Tibial artery (tissue), 4 donors: ENCODE results near the gene GAPVD1.

Source experiments
- DNase-seq, 2 donors: peaks; one replicate each; pipeline ENCODE4 v3.0.0-alpha.2; 2019
- H3K27ac ChIP-seq, 2 donors: fragments of 200-600 bp; sonication (generic) in 1 of 2; 1 replicate in 1 of 2; 2 replicates in 1 of 2; pipeline ENCODE4 v1.5.1; 2018 to 2019; ENCODE audit warnings: mild to moderate bottlenecking in 1 of 2
- H3K27me3 ChIP-seq, 2 donors: fragments of 200-600 bp; sonication (generic) in 1 of 2; one replicate each; pipeline versions ENCODE4 v1.5.1 to v1.6.0; 2016 to 2019
- H3K36me3 ChIP-seq, 3 donors: fragments of 200-600 bp; sonication (generic) in 2 of 3; one replicate each; pipeline ENCODE4 v1.5.1; 2016 to 2019; ENCODE audit warnings: mild to moderate bottlenecking in 2 of 3
- H3K4me1 ChIP-seq, 4 donors: fragments of 200-600 bp; sonication (generic) in 2 of 4; 1 replicate in 3 of 4; 2 replicates in 1 of 4; pipeline ENCODE4 v1.5.1; 2016 to 2019
- H3K4me3 ChIP-seq, 2 donors: fragments of 200-600 bp; sonication (generic) in 1 of 2; 1 replicate in 1 of 2; 2 replicates in 1 of 2; pipeline ENCODE4 v1.5.1; 2018 to 2019; ENCODE audit warnings: mild to moderate bottlenecking in 2 of 2
- H3K9me3 ChIP-seq, 3 donors: fragments of 200-600 bp; sonication (generic) in 1 of 3; one replicate each; pipeline ENCODE4 v1.5.1; 2016 to 2019
- CTCF ChIP-seq, 2 experiments: fragments of 200-600 bp in 1 of 2; fragments of 450-650 bp in 1 of 2; IDR thresholded peaks; one replicate each; pipeline ENCODE4 v1.5.1; 2017 to 2019; ENCODE audit warnings: antibody characterized with exemption in 2 of 2, mild to moderate bottlenecking in 1 of 2, moderate library complexity in 1 of 2
- intact Hi-C: fragments of 100-400 bp; cut with DNase I; formaldehyde crosslinking; loops from one replicate; pipeline ENCODE4 v1.15.0; 2023; ENCODE audit warnings: low total_unique reads

The GAPVD1 gene

GRCh38 chr9:125356032-125356431 lies 94.4 kb downstream of the GAPVD1 start:
- no peaks in the 10 kb centered on the region for H3K27me3 ChIP-seq
- DNase-seq, result no peak
- H3K4me3 ChIP-seq, result no peak overlapping the region
- no peaks in the 10 kb centered on the region for H3K4me1 ChIP-seq
- H3K36me3 ChIP-seq, result peaks cover 84 to 100% (median 98%) of the 10 kb centered on the region in 3 donors
- H3K9me3 ChIP-seq, result no peaks in the 10 kb centered on the region
- H3K27ac ChIP-seq, result no peak overlapping the region
- TF ChIP-seq CTCF (IDR thresholded peaks at IDR 0.05), result no peak
- intact Hi-C loops, result no loop called here

GRCh38 chr9:125359011-125359410 lies 97.4 kb downstream of the GAPVD1 start:
- DNase-seq, result no peak
- H3K4me3 ChIP-seq, result no peak overlapping the region
- no peak for TF ChIP-seq CTCF (IDR thresholded peaks at IDR 0.05)
- H3K4me1 ChIP-seq, result no peaks in the 10 kb centered on the region
- H3K27ac ChIP-seq, result no peak overlapping the region
- peaks cover 92 to 99% (median 98%) of the 10 kb centered on the region in 3 donors for H3K36me3 ChIP-seq
- no peaks in the 10 kb centered on the region for H3K27me3 ChIP-seq
- intact Hi-C loops, result no loop called here
- H3K9me3 ChIP-seq, result no peaks in the 10 kb centered on the region

- Histone ChIP-seq H3K9me3 (no peaks in the 10 kb centered on the region), H3K4me3 (no peak overlapping the region), H3K27ac (no peak overlapping the region), H3K27me3 (no peaks in the 10 kb centered on the region), H3K4me1 (no peaks in the 10 kb centered on the region), H3K36me3 (peaks cover 83 to 98% (median 89%) of the 10 kb centered on the region in 3 donors)
- intact Hi-C loops, result no loop called here
- TF ChIP-seq CTCF (IDR thresholded peaks at IDR 0.05), result no peak
- no peak for DNase-seq
These were observed 99.0 kb downstream of the GAPVD1 start for GRCh38 chr9:125360601-125361000.

- no peak overlapping the region for H3K4me3 ChIP-seq
- DNase-seq, result no peak
- H3K27me3 ChIP-seq, result no peaks in the 10 kb centered on the region
- H3K27ac ChIP-seq, result no peak overlapping the region
- H3K4me1 ChIP-seq, result no peaks in the 10 kb centered on the region
- H3K36me3 ChIP-seq, result peaks cover 69 to 91% (median 82%) of the 10 kb centered on the region in 3 donors
- no peak for TF ChIP-seq CTCF (IDR thresholded peaks at IDR 0.05)
- no peaks in the 10 kb centered on the region for H3K9me3 ChIP-seq
- intact Hi-C loops, result no loop called here
These were observed 100.4 kb downstream of the GAPVD1 start for GRCh38 chr9:125361837-125362531.

GRCh38 chr9:125366676-125367075 lies 105.0 kb downstream of the GAPVD1 start:
- Histone ChIP-seq H3K4me1 (no peaks in the 10 kb centered on the region), H3K4me3 (no peak overlapping the region), H3K9me3 (no peaks in the 10 kb centered on the region), H3K27ac (no peak overlapping the region), H3K27me3 (no peaks in the 10 kb centered on the region), H3K36me3 (peaks cover 28 to 58% (median 40%) of the 10 kb centered on the region in 3 donors)
- TF ChIP-seq CTCF (IDR thresholded peaks at IDR 0.05), result no peak
- DNase-seq, result no peak
- intact Hi-C loops, result no loop called here
